Measurements from ENCODE around the gene AMH. TPM values are rescaled to one million over a fixed set of nuclear protein-coding genes. Genes with fewer than 3 reads are reported as not detected.

AMH gene
- total RNA-seq, 1 donor from 2014 or later: 6.1 TPM

GRCh38 chr19:2290441-2291184, 41.5 kb downstream of the AMH start:
- H3K27ac ChIP-seq: peak overlapping the region; percentile 75
- H3K4me3 ChIP-seq: peak overlapping the region; percentile 50
- TF ChIP-seq CTCF (IDR thresholded peaks at IDR 0.05): no peak
- peaks cover 59% of the 10 kb centered on the region for H3K27me3 ChIP-seq
- no peaks in the 10 kb centered on the region for H3K9me3 ChIP-seq
- H3K36me3 ChIP-seq: no peaks in the 10 kb centered on the region
- DNase-seq: no peak
- H3K4me1 ChIP-seq: peaks cover 15% of the 10 kb centered on the region
- intact Hi-C loops (cut with DNase I): no loop called here
- peak; percentile 4 for ATAC-seq

- Histone ChIP-seq H3K27ac (no peak overlapping the region), H3K4me3 (peak overlapping the region; percentile 50), H3K4me1 (peaks cover 15% of the 10 kb centered on the region), H3K36me3 (no peaks in the 10 kb centered on the region), H3K27me3 (peaks cover 65% of the 10 kb centered on the region), H3K9me3 (no peaks in the 10 kb centered on the region)
- no peak for ATAC-seq
- intact Hi-C loops (cut with DNase I): no loop called here
- no peak for TF ChIP-seq CTCF (IDR thresholded peaks at IDR 0.05)
- DNase-seq: no peak
Measured at GRCh38 chr19:2291185-2291751, 42.1 kb downstream of the AMH start.

GRCh38 chr19:2294687-2295335, 45.7 kb downstream of the AMH start:
- DNase-seq (no peak), ATAC-seq (no peak)
- TF ChIP-seq CTCF (IDR thresholded peaks at IDR 0.05): no peak
- Histone ChIP-seq H3K27me3 (peaks cover 61% of the 10 kb centered on the region), H3K4me3 (no peak overlapping the region), H3K36me3 (no peaks in the 10 kb centered on the region), H3K4me1 (peaks cover 13% of the 10 kb centered on the region), H3K27ac (no peak overlapping the region), H3K9me3 (no peaks in the 10 kb centered on the region)
- intact Hi-C loops (cut with DNase I): no loop called here

GRCh38 chr19:2296141-2296540, 47.0 kb downstream of the AMH start:
- intact Hi-C loops (cut with DNase I): no loop called here
- no peak for TF ChIP-seq CTCF (IDR thresholded peaks at IDR 0.05)
- Histone ChIP-seq H3K4me3 (no peak overlapping the region), H3K4me1 (peaks cover 3% of the 10 kb centered on the region), H3K27me3 (peaks cover 55% of the 10 kb centered on the region), H3K27ac (no peak overlapping the region), H3K36me3 (no peaks in the 10 kb centered on the region), H3K9me3 (no peaks in the 10 kb centered on the region)
- DNase-seq (no peak), ATAC-seq (no peak)

- DNase-seq: no peak
- no peak for TF ChIP-seq CTCF (IDR thresholded peaks at IDR 0.05)
- H3K27me3 ChIP-seq: peaks cover 31% of the 10 kb centered on the region
- H3K4me1 ChIP-seq: peaks cover 8% of the 10 kb centered on the region
- H3K9me3 ChIP-seq: no peaks in the 10 kb centered on the region
- intact Hi-C loops (cut with DNase I): no loop called here
- no peak for ATAC-seq
- no peak overlapping the region for H3K27ac ChIP-seq
- no peaks in the 10 kb centered on the region for H3K36me3 ChIP-seq
- no peak overlapping the region for H3K4me3 ChIP-seq
Measured at GRCh38 chr19:2300533-2300932, 51.4 kb downstream of the AMH start.

Small RNA genes lying within 50 kb of the gene (microRNA-seq; reads per million reads assigned to microRNA genes)
- gene MIR1227 (ENCODE audit: borderline microRNAs expressed) (0.99 reads per million), gene MIR4321 (ENCODE audit: borderline microRNAs expressed) (not detected)

Other genes with a start within 250 kb of the AMH start
- 56.5 TPM for gene BTBD2, start 233.6 kb upstream of the AMH start, total RNA-seq
- gene MKNK2, start 198.1 kb upstream of the AMH start, total RNA-seq: 314 TPM
- 58.8 TPM for gene MOB3A, start 153.0 kb upstream of the AMH start, total RNA-seq
- gene IZUMO4, start 152.4 kb upstream of the AMH start, total RNA-seq: 6.8 TPM
- gene AP3D1, start 97.8 kb upstream of the AMH start, total RNA-seq: 109 TPM
- 42.0 TPM for gene DOT1L, start 85.4 kb upstream of the AMH start, total RNA-seq
- 54.6 TPM for gene PLEKHJ1, start 13.0 kb upstream of the AMH start, total RNA-seq
- gene SF3A2, start 12.5 kb upstream of the AMH start, total RNA-seq: 67.1 TPM
- 1.1 TPM for gene JSRP1, start 7.1 kb downstream of the AMH start, total RNA-seq
- 4.5 TPM for gene PEAK3, start 32.9 kb downstream of the AMH start, total RNA-seq
- not detected for gene LINGO3, start 58.8 kb downstream of the AMH start, total RNA-seq
- 55.9 TPM for gene LSM7, start 79.3 kb downstream of the AMH start, total RNA-seq
- gene SPPL2B, start 79.4 kb downstream of the AMH start, total RNA-seq: 50.9 TPM
- gene TMPRSS9, start 110.9 kb downstream of the AMH start, total RNA-seq: not detected
- gene TIMM13, start 178.3 kb downstream of the AMH start, total RNA-seq: 61.0 TPM
- 22.0 TPM for gene LMNB2, start 207.6 kb downstream of the AMH start, total RNA-seq
- 91.2 TPM for gene GADD45B, start 226.8 kb downstream of the AMH start, total RNA-seq

Data from upper lobe of right lung (tissue), 1 donor.